ENCODE measurements around the gene SPP2. TPM values are rescaled to one million over a fixed set of nuclear protein-coding genes. Genes with fewer than 3 reads are reported as not detected.
A peak's percentile ranks its signal among the peaks of the same experiment; 100 is the strongest.

The SPP2 gene
- polyA plus RNA-seq, 3 donors: not detected

DNA sequence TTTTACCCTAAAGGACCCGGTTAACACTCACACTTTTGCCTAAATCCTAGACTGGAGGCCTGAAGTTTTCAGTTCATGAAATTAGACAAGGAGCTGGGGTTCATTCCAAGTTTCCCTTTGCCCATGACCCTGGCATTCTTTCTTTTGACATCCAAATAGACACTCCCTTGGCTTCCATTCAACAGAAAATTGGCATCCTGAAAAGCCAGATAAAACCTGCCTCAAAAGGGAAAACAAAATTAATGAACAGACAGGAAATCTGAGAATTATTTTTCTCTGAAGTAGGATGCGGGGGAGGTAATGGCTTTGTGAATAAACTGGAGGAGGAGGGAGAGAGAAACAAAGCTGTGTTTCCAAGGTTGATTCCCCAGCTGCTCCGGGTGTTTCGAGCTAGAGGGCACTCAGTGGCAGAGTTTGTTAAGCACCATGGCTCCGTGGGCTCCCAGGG, 41.0 kb downstream of the SPP2 start:
- peak; percentile 23 to 32 (median 27) for DNase-seq (ENCODE audit: low read depth in 3 of 3, low spot score in 2 of 3)

DNA sequence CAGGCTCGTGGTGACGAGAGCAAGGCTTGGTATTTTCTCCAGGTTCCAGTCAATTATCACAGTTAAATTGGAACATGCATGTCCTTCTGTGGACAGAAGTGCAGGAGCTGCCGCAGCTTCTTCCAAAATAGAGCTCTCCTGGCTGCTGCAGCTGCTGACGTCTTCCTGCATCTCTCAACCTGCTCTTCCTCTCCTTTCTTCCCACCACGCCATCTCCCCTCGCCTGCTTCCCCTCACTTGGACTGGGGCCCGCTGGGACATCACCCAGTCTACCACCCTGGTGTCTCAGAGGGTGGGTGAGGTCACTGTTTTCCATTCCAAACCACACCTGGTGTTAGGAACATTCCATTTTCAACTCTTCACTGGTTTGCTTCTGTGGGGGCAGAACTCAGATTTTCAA, 41.4 kb downstream of the SPP2 start:
- no peak for DNase-seq (ENCODE audit: low read depth in 3 of 3, low spot score in 2 of 3)

DNA sequence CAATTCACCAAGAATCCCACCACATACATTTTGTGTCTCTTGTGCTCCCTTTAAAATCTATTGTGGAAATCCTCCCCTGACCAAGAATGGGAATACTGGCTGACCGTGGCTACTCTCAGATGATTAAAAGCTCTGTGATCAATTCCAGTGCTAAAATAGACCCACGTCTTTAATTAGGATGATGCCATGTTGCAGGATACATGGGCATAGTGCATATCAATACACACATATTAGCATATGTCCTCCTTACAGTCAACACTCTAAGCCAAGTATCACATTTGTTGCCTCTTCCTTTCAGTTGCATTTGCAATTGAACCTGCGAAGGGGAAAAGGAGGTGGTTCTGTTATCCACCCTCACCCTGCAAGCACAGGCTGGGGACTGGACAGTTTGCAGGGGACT, 41.8 kb downstream of the SPP2 start:
- no peak for DNase-seq (ENCODE audit: low read depth in 3 of 3, low spot score in 2 of 3)

GRCh38 chr2:234095301-234095700, 44.8 kb downstream of the SPP2 start:
- no peak for DNase-seq (ENCODE audit: low read depth in 3 of 3, low spot score in 2 of 3)

- no peak for DNase-seq (ENCODE audit: low read depth in 3 of 3, low spot score in 2 of 3)
These were observed 45.7 kb downstream of the SPP2 start for GRCh38 chr2:234096164-234096563.

- DNase-seq (ENCODE audit: low read depth in 3 of 3, low spot score in 2 of 3): no peak
These were observed 48.2 kb downstream of the SPP2 start for GRCh38 chr2:234098681-234099080.

- DNase-seq (ENCODE audit: low read depth in 3 of 3, low spot score in 2 of 3): no peak
These were observed 48.8 kb downstream of the SPP2 start for GRCh38 chr2:234099266-234099665.

DNA sequence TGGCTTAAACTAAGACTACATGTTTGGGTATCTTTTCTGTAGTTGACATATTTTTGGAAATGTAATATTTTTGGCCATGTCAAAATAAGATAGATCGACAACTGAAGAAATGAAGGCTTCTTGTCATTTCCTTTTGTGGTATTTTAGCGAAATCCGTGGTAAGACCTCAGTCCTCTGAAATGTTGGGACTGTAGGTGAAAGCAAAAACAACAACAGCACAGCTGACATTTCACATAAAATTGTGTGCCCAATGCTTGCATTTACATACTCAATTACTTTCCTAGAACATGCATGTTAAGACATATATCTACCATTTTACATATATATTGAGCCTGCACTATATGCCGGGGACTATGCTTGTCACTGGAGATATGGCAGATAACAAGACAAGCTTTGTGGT, 50.2 kb downstream of the SPP2 start:
- no peak for DNase-seq (ENCODE audit: low read depth in 3 of 3, low spot score in 2 of 3)

GRCh38 chr2:234102112-234102511, 51.6 kb downstream of the SPP2 start:
- no peak for DNase-seq (ENCODE audit: low read depth in 3 of 3, low spot score in 2 of 3)

DNA sequence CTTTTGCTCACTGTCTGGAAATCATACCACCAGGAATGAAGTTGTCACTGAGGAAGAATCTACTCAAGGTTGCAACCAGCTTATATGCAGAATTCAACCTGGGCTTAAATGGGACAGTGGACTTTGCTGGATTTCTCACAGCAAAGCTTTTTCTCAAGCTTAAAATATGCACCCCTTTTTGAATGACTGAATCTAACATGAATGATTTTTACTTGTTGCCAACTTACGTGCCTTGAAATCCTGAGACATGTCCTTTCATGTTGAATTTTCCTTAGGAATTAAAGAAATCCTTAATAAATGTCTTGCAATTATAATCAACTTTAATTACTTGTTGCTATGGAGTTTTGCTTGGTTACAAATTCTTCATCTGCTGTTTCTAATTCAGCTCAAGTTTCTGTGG, 57.4 kb downstream of the SPP2 start:
- no peak for DNase-seq (ENCODE audit: low read depth in 3 of 3, low spot score in 2 of 3)

DNA sequence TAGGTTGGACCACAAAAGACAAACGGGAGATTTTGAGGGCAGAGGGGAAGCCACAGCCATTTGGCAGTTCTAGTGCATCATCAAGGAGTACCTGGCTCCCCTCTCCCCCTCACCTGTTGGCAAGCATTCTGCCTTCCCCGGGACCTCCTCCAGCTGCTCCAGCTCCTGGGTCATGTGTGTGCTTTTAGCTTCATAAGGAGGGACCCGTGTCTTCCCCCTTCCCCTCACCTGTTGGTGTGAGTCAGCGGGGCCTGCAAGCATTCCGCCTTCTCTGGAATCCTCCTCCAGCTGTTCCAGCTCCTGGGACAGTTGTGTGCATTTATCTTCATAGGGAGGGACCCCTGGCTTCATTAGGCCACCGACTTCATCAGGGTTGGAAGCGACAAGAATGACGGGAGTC, 58.8 kb downstream of the SPP2 start:
- no peak for DNase-seq (ENCODE audit: low read depth in 3 of 3, low spot score in 2 of 3)

DNA sequence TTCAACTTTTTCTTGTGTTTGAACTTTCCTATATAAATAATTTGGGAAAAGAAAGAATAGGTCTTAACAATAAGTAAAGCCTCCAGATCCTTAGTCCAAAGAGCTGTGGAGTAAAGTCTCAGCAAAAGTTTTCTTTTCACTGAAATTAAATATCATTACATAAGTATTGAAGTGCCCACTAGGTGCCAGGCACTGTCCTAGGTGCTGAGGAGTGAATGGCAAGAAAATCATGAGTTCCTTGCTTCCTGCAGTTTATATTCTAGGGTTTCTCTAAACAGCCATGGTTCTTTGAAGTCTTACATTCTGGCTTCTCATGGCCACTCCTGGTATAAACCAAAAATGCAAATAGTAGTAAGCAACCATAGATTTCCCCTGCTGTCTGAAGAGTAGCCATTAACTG, 59.7 kb downstream of the SPP2 start:
- DNase-seq (ENCODE audit: low read depth in 3 of 3, low spot score in 2 of 3): no peak

DNA sequence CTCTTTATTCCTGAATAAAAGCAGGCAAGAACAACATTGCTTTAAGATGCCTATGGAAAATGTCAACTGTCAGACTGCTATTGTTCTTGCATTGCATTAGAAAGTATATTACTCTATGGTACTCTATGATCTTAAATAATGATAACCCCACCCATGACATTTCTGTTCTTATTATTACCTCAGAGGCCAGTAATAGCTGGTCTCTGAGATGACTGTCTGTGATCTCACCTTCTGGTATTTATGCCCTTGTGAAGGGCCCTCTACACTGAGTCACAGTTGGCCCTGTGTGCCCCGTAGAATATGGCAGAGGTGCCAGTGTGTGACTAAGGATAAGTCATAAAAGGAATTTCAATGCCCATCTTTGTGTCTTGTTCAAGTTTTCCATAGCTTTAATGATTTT, 61.0 kb downstream of the SPP2 start:
- DNase-seq (ENCODE audit: low read depth in 3 of 3, low spot score in 2 of 3): no peak

DNA sequence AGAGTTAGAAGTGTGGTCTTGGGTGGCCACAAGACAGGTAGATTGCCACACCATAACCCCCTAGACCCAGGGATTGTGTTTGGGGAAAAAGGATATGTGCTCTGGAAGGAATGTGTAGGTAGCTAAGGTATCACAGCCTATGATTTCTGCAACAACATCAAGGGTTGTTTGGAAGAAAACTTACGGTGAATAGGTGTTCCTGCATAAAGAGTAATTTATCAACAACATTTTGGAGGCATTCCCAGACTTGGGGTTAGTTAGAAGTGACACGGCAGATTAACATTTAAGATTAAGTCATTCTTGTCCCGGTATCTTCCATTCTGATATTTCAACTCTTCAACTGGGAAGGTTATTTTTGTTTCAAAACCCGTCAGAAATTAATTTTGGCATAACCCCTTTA, 65.5 kb downstream of the SPP2 start:
- DNase-seq (ENCODE audit: low read depth in 3 of 3, low spot score in 2 of 3): no peak

GRCh38 chr2:234121999-234122398, 71.5 kb downstream of the SPP2 start:
- no peak for DNase-seq (ENCODE audit: low read depth in 3 of 3, low spot score in 2 of 3)

DNA sequence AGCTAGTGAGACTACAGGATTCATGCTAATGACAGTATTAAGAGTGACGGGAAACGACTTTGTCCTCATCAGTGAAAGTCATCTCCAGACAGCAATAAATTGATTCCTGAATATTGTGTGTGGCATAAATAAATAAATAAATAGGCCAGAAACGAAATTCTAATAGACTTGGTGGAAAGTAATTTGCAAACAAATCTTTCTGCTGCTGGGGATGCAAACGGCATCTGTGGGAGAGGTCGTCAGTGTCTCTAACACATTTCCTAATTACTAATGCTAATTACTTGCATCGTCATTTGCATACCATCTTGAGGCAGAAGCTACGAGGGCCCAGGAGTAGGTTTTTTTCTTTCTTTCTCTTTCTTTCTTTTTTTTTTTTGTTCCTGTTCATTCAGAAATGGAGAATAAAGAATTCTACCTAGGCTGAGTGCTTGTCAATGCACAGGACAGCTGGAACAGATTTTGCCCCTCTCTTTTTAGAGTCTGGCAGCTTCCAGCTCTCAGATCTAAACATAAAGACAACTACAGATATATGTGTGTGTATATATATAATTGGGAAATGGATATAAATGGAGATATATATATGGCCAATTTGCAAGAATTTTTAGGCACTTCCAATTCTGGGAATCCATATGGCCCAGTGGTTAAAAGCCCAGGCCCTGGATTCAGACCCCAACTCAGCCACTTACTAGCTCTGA, 75.1 kb downstream of the SPP2 start:
- no peak for DNase-seq (ENCODE audit: low read depth in 3 of 3, low spot score in 2 of 3)

- DNase-seq (ENCODE audit: low read depth in 3 of 3, low spot score in 2 of 3): no peak
These were observed 75.6 kb downstream of the SPP2 start for GRCh38 chr2:234126146-234126470.

Other genes with a start within 250 kb of the SPP2 start
- 10 to 100 TPM; 18.6 to 24.1 (median 22.6) TPM for gene HJURP, start 196.2 kb upstream of the SPP2 start, polyA plus RNA-seq (ENCODE audit: insufficient read length in 3 of 3)
- under 1 TPM in 2 of 3 donors, not detected in 1; 0.06 to 0.08 TPM for gene TRPM8, start 133.3 kb upstream of the SPP2 start, polyA plus RNA-seq (ENCODE audit: insufficient read length in 3 of 3)